Right atrium auricular region (tissue), 2 donors: ENCODE measurements around the gene USP22. TPM values are rescaled to one million over a fixed set of nuclear protein-coding genes. Genes with fewer than 3 reads are reported as not detected.
"Not testable (repeated sequence)": the region's sequence is repeated elsewhere in the genome, so short reads cannot be mapped to it uniquely, and the experiment has no call there.

Source experiments
- DNase-seq: peaks from one replicate; pipeline ENCODE4 v3.0.0-alpha.2; 2019; ENCODE audit warnings: low spot score
- H3K27ac ChIP-seq, 2 donors: fragments of 200-600 bp; sonication (generic); 1 replicate in 1 of 2; 2 replicates in 1 of 2; pipeline ENCODE4 v1.5.1; 2016 to 2019
- H3K27me3 ChIP-seq, 2 donors: fragments of 200-600 bp; sonication (generic); one replicate each; pipeline versions ENCODE4 v1.5.1 to v1.6.0; 2017 to 2019
- H3K36me3 ChIP-seq: fragments of 200-600 bp; sonication (generic); one replicate; pipeline ENCODE4 v1.5.1; 2016
- H3K4me1 ChIP-seq, 2 donors: fragments of 200-600 bp; sonication (generic); one replicate each; pipeline versions ENCODE4 v1.5.1 to v1.6.0; 2017 to 2019
- H3K4me3 ChIP-seq, 2 donors: fragments of 200-600 bp; sonication (generic); 1 replicate in 1 of 2; 2 replicates in 1 of 2; pipeline ENCODE4 v1.5.1; 2017 to 2019; ENCODE audit warnings: mild to moderate bottlenecking in 1 of 2, moderate library complexity in 1 of 2
- H3K9me3 ChIP-seq, 2 donors: fragments of 200-600 bp; sonication (generic); one replicate each; pipeline ENCODE4 v1.5.1; 2019
- total RNA-seq, 2 donors: library from RNA; depleted of rRNA; stranded (reverse); fragments of >200 nt; gene quantifications; one replicate each; pipeline ENCODE4 v1.1.0, GENCODE V29; 2016
- TF ChIP-seq, protein P1 (sequence below), 2 donors: fragments of 200-600 bp; sonication (generic); IDR thresholded peaks; one replicate each; pipeline ENCODE4 v1.5.1; 2019; ENCODE audit warnings: antibody characterized with exemption in 2 of 2

Gene USP22
- total RNA-seq, 2 donors from 2014 or later: 151 to 179 TPM

DNA sequence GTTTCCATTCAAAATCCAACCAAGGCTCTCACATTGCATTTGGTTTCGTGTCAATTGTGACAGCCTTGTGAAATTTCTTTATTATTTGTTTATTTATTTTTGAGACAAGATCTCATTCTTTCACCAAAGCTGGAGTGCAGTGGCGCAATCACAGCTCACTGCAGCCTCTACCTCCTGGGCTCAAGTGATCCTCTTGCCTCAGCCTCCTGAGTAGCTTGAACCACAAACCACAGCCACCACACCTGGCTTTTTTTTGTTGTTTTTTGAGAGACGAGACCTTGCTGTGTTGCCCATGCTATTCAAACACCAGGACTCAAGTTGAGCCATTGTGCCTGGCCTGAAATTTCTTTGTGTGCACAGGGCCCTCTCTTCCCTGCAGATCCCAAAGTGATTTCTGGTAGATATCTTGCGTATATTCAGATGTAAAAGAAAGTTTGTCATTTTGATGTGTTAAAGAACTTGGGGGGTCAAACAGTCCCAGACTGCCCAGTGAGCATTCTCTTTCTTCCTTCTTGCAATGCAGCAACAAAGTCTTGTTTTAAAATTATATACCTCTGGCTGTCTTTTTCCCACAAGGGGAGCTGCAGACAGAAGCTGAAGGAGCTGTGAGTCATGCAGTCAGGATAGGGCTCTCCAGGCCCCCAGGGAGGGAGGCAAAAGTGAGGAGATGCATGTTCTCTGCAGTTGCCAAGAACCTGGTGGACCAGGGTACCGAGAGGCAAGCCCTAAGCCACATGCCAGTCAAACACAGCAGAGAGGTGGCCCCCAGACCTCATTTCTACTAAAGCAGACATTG is 15.5 kb upstream of the USP22 start:
- no peak overlapping the region for H3K4me3 ChIP-seq
- TF ChIP-seq, protein P1, sequence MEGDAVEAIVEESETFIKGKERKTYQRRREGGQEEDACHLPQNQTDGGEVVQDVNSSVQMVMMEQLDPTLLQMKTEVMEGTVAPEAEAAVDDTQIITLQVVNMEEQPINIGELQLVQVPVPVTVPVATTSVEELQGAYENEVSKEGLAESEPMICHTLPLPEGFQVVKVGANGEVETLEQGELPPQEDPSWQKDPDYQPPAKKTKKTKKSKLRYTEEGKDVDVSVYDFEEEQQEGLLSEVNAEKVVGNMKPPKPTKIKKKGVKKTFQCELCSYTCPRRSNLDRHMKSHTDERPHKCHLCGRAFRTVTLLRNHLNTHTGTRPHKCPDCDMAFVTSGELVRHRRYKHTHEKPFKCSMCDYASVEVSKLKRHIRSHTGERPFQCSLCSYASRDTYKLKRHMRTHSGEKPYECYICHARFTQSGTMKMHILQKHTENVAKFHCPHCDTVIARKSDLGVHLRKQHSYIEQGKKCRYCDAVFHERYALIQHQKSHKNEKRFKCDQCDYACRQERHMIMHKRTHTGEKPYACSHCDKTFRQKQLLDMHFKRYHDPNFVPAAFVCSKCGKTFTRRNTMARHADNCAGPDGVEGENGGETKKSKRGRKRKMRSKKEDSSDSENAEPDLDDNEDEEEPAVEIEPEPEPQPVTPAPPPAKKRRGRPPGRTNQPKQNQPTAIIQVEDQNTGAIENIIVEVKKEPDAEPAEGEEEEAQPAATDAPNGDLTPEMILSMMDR (IDR thresholded peaks at IDR 0.05): no peak
- no peak overlapping the region for H3K27ac ChIP-seq
- H3K27me3 ChIP-seq: no peaks in the 10 kb centered on the region
- H3K9me3 ChIP-seq: no peaks in the 10 kb centered on the region
- H3K4me1 ChIP-seq: no peaks in the 10 kb centered on the region
- H3K36me3 ChIP-seq: no peaks in the 10 kb centered on the region
- DNase-seq: no peak

DNA sequence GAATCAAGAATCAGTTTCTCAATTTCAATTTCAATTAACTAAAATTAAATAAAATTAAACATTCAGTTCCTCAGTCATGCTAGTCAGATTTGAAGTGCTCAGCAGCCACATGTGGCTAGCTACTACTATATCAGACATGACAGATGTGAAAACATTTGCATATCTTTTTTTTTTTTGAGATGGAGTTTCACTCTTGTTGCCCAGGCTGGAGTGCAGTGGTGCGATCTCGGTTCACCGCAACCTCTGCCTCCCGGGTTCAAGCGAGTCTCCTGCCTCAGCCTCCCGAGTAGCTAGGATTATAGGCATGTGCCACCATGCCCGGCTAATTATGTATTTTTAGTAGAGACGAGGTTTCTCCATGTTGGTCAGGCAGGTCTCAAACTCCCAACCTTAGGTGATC is 10.2 kb upstream of the USP22 start:
- not testable (repeated sequence) for H3K4me3 ChIP-seq, DNase-seq, H3K9me3 ChIP-seq, H3K27me3 ChIP-seq, H3K4me1 ChIP-seq, H3K36me3 ChIP-seq, H3K27ac ChIP-seq

DNA sequence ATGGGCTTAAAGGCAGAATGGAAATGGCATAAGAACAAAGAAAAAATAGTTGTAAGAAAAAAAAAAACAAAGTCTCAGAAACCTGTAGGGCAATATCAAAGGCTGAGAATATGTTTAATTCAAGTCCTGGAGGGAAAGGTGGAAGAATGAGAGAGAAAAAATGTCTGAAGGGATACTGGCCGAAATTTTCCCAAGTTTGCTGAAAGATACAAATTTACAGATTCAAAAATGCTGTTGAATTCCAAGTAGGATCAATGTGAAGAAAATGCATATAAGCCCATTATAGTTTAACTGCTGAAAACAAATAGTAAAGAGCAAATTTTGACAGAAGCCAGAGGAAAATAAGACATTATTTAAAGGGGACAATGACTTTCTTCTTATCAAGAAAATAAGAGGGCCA is 6.6 kb upstream of the USP22 start:
- DNase-seq: no peak
- TF ChIP-seq, protein P1 (IDR thresholded peaks at IDR 0.05): no peak

DNA sequence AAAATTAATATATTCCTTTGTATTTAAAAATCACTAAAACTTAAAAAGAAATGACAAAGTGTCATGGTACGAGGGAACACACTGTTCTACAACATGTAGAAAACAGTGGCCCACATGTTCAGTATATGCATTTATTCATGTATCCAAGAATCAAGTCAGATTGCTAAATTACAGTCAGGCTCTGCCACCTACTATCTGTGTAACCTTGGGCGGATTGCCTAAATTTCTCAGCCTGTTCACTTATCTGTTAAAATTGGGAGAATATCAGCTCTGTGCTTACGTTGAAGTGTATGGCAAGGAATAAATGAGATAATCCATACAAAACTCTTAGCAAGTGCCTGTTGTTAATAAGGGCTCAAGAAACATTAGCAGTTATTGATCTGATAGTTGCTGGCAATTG is 3.4 kb upstream of the USP22 start:
- Histone ChIP-seq H3K4me3 (no peak overlapping the region), H3K9me3 (no peaks in the 10 kb centered on the region), H3K27ac (no peak overlapping the region), H3K27me3 (no peaks in the 10 kb centered on the region), H3K36me3 (no peaks in the 10 kb centered on the region), H3K4me1 (peaks cover 0 to 9% of the 10 kb centered on the region in 2 donors)
- DNase-seq: no peak
- TF ChIP-seq, protein P1 (IDR thresholded peaks at IDR 0.05): no peak

More for the DNA sequence above, 6.6 kb upstream of the USP22 start:
- Histone ChIP-seq H3K27ac (no peak overlapping the region), H3K4me1 (peaks cover 0 to 5% of the 10 kb centered on the region in 2 donors), H3K27me3 (no peaks in the 10 kb centered on the region), H3K36me3 (no peaks in the 10 kb centered on the region), H3K9me3 (no peaks in the 10 kb centered on the region), H3K4me3 (no peak overlapping the region)

DNA sequence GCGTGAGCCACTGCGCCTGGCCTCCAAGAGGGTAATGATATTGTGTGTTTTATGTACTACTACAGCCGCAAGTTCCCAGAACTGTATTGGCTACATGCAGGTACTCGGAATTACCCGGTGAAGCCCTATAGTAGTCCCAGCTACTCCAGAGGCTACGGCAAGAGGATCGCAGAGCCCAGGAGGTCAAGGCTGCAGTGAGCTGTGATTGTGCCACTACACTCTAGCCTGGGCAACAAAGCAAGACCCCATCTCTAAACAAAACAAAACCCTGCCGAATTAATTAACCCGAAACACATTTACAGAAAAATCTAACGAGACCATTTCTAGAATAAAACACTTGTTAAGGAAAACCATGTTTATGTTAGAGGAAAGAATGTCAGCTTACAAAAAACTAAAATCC is 2.2 kb upstream of the USP22 start:
- Histone ChIP-seq H3K4me3 (no peak overlapping the region), H3K4me1 (peaks cover 0 to 22% of the 10 kb centered on the region in 2 donors), H3K27ac (no peak overlapping the region), H3K27me3 (no peaks in the 10 kb centered on the region), H3K9me3 (no peaks in the 10 kb centered on the region), H3K36me3 (no peaks in the 10 kb centered on the region)
- no peak for DNase-seq
- TF ChIP-seq, protein P1 (IDR thresholded peaks at IDR 0.05): no peak

DNA sequence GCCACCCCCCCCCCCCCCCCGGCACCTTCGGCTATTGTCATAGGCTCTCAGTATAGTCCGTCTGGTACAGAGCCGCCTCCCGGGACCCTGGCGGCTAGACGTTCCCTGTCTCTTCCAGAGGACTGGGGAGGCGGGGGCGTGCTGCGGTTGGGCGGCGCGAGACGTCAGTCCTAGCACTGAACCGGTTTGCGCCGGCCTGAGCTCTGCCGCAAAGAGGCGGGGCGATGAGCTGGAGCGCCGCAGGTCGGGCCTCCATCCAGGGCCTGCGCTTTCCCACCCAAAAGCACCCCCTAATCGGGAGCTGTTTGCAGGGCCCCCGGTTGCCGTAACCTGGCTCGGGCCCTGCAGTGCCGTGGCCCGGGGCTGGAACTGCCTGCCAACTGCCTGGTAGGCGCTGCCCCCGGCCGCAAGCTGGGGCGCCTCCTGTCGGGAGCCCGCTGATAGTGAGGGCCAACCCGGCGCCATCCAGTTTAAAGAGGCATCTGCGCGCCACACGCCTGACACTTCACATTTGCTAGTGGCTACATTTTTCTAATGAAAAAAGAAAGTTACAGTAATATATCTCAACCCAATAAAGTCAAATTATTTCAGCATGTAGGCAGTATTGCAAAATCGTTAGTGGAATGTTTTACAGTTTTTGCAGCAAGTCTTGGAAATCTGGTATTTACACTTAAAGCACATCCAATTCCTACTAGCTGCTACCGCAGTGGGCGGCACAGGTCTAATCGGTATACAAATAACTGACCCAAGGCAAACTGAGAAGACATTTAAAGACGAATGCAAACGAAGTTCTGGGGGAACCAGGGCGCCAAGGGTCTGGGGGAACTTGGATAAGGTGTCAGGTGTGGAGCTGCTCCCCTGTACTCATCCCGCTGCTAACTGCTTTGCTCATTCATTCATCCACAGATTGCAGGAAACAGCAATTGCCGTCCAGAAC is 753 bp upstream of the USP22 start:
- TF ChIP-seq, protein P1 (IDR thresholded peaks at IDR 0.05): peak; percentile 92 to 96
- Histone ChIP-seq H3K27me3 (no peaks in the 10 kb centered on the region), H3K36me3 (no peaks in the 10 kb centered on the region), H3K4me3 (peak overlapping the region; percentile 64 to 80), H3K4me1 (peaks cover 0 to 35% of the 10 kb centered on the region in 2 donors), H3K27ac (peak overlapping the region; percentile 97 to 99), H3K9me3 (no peaks in the 10 kb centered on the region)
- peak; percentile 98 for DNase-seq
